Activated naive CD4-positive, alpha-beta T cell treated with anti-CD3 and anti-CD28 coated beads, Interleukin-2, amount 10 ng/mL, durations not matched to agents 5 hours and 36 hours (primary cell): ENCODE measurements around the gene MS4A18. TPM values are rescaled to one million over a fixed set of nuclear protein-coding genes. Genes with fewer than 3 reads are reported as not detected.

Experiments
- total RNA-seq, 2 experiments: library from RNA; stranded (reverse); gene quantifications; one replicate each; pipeline ENCODE4 v1.2.3, GENCODE V29; 2021

Gene MS4A18
- not detected for total RNA-seq

DNA sequence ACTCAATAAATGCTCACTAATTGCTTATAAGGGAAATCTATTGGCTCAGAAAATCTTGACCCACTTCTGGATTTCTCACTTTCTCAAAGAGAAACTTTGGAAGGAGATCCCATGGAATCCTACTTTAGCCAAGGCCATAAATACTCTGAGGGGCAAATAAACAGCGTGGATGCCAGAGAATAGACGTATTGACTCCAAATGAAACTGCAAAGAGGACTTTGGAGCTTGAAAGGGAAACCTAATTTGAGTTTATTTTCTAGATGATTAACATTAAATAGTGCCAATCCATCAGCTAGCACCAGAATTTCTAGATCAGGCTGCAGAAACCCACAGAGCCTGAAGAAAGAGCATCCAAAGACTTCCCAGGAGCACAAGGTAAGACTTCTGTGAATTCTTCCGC, at the start of gene MS4A18:
Gene MS4A18, plus strand, starts transcription at position 301 of the 400 bp plus-strand sequence.

DNA sequence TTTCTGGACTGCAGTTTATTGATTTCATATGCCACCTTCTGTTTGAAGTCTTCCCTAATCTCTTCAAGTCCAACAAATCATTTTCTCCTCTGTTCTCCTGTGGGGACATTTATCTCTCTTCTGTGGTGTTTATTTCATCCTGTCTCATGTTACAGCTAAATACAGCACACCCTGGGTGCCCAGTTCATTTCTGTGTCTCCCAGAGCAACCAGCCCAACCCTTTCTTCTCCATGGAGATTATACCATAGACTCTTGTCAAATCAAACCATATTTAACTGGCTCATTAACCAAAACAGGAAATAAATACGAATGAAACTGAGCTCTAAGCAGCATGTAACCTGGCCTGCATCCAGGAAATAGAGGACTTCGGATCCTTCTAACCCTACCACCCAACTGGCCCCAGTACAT, 25.2 kb upstream of the MS4A18 start, which contains the start of gene MS4A8:
Gene MS4A8, plus strand, starts transcription at position 329 of the 408 bp plus-strand sequence. CDS start 1,249 bp downstream, outside the sequence.

DNA sequence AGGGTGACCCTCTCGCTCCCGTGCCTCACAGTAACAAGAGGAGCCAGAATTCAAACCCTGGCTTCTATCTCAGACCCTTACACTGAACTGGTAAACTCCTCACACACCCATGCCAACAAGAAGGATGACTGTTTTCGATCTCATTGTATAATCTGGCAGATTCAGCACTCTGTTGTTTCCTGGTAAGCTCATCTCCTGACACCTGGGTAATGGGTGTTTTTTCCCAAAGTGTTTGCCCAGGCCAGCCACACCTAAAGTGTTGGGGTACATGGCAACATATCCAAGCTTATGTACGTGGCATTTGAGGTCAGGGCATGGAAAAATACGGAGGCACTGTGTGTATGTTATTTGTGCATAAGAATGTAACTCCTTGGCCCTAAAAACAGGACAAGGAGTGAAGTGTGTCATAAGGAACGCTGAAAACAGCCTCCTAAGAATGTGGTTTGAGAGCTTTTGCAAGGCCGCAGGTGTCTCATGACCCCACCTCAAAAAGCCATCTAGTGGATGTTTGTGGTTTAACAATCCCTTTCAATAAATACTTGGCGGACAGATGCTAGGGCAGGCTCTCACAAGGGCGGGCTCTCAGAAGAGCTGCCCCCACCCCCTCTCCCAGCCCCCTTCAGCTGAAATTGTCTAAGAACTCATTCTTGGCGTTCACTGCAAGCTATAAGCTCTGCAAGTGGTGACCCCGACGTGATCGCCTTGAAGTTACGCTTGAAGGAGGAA, 31.9 kb downstream of the MS4A18 start, which contains the start of gene MS4A15:
Gene MS4A15, plus strand, starts transcription at position 561 of the 726 bp plus-strand sequence. CDS start 6,867 bp downstream, outside the sequence.

DNA sequence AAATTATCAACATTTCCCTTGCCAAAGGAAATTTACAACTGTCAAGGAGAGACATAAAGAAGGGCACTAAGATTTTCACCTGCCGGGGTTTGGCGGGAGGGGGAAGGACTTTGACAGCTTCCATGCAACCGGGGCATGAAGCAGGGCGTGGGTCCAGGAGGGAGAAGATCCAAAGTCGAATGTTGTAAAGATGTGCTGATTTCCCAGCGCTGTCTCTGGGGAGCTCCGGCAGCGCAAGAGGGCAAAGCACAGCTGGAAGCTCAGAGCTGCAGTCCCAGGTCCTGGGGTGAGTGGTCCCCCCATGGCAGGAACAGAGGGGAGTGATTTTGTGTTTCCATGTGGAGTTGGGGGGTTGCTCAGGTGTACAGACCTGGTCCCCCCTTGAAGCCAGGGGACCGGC, 60.6 kb downstream of the MS4A18 start, which contains the start of gene MS4A10:
Gene MS4A10, plus strand, starts transcription at position 198 of the 400 bp plus-strand sequence. CDS start 5,003 bp downstream, outside the sequence.

Other genes starting within 250 kb of the MS4A18 start
- not detected for gene MS4A12, start 231.9 kb upstream of the MS4A18 start, total RNA-seq
- not detected for gene MS4A13, start 209.3 kb upstream of the MS4A18 start, total RNA-seq
- not detected for gene MS4A8, start 25.1 kb upstream of the MS4A18 start, total RNA-seq
- gene MS4A15, start 32.1 kb downstream of the MS4A18 start, total RNA-seq: not detected
- gene MS4A10, start 60.6 kb downstream of the MS4A18 start, total RNA-seq: not detected
- 10 to 100 TPM; 14.9 to 16.2 TPM for gene CCDC86, start 117.4 kb downstream of the MS4A18 start, total RNA-seq
- gene PTGDR2, start 131.2 kb downstream of the MS4A18 start, total RNA-seq: under 1 TPM; 0.70 to 0.91 TPM
- gene ZP1, start 142.8 kb downstream of the MS4A18 start, total RNA-seq: not detected
- gene PRPF19, start 181.9 kb downstream of the MS4A18 start, total RNA-seq: 100 to 1,000 TPM; 107 to 116 TPM
- 10 to 100 TPM; 89.6 to 93.6 TPM for gene TMEM109, start 189.4 kb downstream of the MS4A18 start, total RNA-seq
- gene TMEM132A, start 199.7 kb downstream of the MS4A18 start, total RNA-seq: under 1 TPM; 0.31 to 0.38 TPM
- gene SLC15A3, start 227.5 kb downstream of the MS4A18 start, total RNA-seq: 1 to 10 TPM; 3.7 to 3.8 TPM
- 100 to 1,000 TPM; 349 to 352 TPM for gene CD6, start 247.0 kb downstream of the MS4A18 start, total RNA-seq